Activated gamma-delta T cell (primary cell): ENCODE data around the gene NCOA1.
"Not testable (repeated sequence)": the region's sequence is repeated elsewhere in the genome, so short reads cannot be mapped to it uniquely, and the experiment has no call there.

ENCODE experiments used
- DNase-seq: peaks from one replicate; lab custom pipeline; 2025; lab: John Stamatoyannopoulos, UW

Gene NCOA1

DNA sequence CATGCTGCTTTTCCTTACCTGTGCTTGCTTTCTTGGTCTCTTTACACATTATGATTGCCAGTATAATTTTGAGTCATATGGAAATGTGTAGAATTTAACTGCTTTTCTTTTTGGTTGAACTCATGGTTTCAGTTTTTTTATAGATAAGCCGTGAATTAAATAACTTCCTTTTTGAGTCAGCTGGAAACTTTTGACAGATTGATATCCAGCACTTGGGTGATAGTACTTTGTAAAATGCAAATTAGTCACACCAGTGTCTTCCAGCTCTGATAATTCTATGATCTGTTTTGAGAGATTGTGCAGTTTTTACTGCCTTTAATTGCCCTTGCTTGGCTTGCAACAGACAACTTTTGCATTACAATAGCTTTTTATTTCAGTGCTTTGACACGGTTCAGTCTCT, 86.4 kb downstream of the NCOA1 start:
- DNase-seq = no peak

DNA sequence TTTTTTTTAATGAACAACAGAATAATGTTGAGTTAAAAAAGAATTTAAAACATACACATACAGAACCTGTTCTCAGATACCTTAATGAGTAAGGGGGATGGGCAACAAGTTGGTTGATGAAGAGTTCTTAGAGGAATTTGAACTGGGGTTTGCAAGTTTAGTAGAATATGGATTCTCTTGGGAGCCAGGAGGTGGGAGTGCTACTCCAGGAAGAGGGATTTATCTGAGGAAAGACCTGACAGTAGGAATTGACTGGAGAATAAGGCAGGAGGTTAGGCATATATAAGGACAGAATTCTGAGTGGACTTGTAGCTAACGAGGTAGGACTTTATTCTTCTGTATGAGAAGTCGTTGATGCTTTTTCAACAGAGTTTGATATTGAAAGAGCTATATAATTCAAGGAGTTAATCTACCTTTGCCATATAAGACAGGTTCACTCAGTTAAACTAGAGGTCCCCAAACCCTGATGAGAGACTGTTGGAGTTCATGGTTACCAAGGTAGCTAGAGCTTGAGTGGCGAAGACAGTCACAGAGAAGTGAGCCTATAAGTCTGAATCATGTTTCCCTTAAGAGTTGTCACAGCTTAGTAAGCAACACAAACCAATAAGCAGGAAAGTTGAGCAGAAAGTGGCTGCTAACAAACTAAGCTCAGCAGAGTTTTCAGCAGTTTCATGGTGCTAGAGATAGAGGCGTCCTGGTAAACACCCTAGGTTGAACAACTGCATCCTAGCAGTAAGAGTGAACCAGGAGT, 88.2 kb downstream of the NCOA1 start:
- no peak for DNase-seq

DNA sequence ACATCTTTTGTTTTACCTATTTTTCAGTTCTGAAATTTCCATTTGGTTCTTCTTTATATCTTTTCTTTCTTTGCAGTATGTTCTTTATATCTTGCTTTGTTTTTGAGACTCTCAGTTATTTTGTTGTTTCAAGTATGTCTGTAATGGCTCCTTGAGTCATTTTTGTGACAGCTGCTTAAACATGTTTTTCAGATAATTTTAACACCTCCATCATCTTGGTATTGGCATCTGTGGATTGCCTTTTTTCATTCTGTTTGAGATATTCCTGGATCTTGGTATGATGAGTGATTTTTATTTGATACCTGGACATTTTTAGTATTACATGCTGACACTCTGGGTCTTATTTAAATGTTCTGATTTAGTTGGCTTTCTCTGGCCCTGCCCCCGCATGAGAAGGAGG, 89.5 kb downstream of the NCOA1 start:
- no peak for DNase-seq

- DNase-seq = not testable (repeated sequence)
Measured at GRCh38 chr2:24581971-24582370, 90.9 kb downstream of the NCOA1 start.

DNA sequence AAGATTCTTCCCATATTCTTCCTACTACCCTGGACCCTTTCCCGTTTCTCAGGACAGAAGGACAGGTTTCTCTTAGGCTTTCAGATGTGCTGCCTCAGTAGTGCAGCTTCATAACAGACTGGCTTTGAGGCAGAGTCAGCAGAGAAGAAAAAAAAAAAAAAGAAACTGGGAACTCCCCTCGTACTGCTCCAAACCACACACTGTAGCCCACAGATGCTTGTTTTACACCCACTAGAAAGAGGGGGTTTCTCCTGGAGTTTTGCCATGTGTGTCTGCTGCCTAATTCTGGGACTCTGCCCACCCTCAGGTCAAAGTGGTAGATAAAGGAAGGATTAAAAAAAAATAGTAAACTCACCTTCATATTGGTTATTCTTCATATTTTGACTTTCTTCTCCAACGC, 95.9 kb downstream of the NCOA1 start:
- no peak for DNase-seq

DNA sequence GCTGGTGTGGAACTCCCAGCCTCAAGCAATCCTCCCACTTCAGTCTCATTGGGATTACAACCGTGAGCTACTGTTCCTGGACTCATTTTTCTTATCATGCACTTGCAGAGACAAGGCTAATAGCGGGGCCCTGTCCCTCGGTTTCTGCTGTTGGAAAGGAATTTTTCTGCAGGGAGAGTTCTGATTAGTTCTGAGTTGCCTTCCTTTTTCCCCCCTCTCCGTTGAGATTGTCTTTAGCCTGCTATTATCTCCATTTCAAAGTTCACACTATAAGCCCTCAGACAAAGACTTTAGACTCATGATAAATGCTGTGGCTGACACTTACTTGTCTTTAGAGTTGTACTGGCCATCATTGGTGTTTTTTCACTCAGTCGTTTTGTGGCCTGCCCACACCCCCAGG, 97.2 kb downstream of the NCOA1 start:
- DNase-seq = no peak

GRCh38 chr2:24592441-24593100, 101.5 kb downstream of the NCOA1 start:
- DNase-seq = no peak

DNA sequence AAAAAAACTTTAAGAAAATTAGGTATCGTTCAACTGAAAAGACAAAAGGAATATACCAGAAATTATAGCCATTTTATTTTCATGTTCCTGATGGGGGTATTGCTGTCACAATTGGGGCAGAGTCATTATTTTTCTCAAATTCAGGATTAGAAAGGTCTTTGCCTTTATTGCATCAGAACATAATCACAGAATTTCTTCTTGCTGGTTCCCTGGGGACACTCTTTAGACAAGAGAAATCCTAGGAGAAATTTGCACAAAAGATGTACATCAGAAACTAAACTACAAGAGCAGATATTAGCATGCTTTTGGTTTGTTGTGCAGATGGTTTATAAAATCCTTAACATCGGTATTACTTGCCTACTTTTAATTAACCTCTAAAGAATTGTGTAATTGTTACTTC, 103.2 kb downstream of the NCOA1 start:
- DNase-seq = no peak

GRCh38 chr2:24597181-24597870, 106.3 kb downstream of the NCOA1 start:
- DNase-seq = no peak

- DNase-seq = not testable (repeated sequence)
Measured at GRCh38 chr2:24600140-24600539, 109.1 kb downstream of the NCOA1 start.

GRCh38 chr2:24611631-24612030, 120.6 kb downstream of the NCOA1 start:
- no peak for DNase-seq

- no peak for DNase-seq
Measured at GRCh38 chr2:24613154-24613814, 122.2 kb downstream of the NCOA1 start.

- no peak for DNase-seq
Measured at GRCh38 chr2:24616616-24617015, 125.6 kb downstream of the NCOA1 start.

DNA sequence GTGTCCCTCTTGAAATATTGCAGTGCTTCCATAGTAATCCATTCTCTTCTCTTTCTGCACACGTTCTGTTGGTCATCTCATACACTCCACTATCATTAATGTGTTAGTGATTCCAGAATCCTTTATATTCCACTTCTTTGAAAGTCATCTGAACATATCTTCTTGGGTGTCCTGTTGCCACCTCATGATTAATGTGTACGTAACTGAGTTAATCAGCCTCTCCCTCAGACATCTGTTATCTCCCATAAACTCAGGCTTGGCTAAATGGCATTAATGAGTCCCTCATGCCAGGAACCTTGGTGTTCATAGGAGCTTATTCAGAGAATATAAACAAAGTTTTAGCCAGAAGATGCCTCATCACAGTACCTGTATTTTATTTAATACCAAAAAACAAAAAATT, 126.4 kb downstream of the NCOA1 start:
- no peak for DNase-seq

- DNase-seq = no peak
Measured at GRCh38 chr2:24618144-24618543, 127.1 kb downstream of the NCOA1 start.

GRCh38 chr2:24618680-24619079, 127.6 kb downstream of the NCOA1 start:
- DNase-seq = no peak

DNA sequence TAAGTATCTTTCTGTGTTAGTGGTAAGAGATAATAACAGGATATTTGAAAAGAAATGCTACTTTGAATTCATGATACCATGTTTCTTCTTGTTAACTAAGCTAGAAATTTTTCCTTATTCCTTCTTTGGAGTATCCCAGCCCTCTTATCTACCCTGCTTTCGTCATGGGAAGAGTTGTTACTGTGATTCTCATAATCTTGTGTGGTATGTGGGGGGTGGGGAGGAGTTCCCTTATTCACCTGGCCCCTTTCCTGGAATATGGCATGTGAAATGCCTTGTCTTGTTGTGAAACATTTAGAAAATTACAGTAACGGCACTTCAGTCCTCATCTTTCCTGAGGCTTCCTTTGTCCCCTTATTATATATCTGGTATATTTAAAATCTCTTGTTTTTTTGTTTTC, 129.9 kb downstream of the NCOA1 start:
- no peak for DNase-seq

GRCh38 chr2:24621779-24622538, 130.9 kb downstream of the NCOA1 start:
- no peak for DNase-seq

GRCh38 chr2:24623535-24623934, 132.5 kb downstream of the NCOA1 start:
- no peak for DNase-seq

DNA sequence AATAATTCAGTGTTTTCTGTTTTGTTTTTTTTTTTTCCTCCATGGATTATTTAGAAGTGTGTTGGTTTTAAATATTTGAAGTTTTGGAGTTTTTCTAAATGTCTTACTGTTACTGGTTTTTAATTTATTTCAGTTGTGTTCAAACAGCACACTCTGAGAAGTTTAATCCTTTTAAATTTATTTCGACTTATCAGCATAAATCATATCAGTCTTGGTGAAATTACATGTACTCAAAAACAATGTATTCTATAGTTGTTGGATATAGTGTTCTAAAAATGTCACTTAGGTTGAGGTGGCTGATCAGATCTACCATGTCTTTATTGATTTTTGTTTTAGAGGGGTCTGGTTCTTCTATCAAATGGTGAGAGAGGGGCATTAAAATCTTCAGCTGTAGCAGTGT, 134.7 kb downstream of the NCOA1 start:
- DNase-seq = no peak

DNA sequence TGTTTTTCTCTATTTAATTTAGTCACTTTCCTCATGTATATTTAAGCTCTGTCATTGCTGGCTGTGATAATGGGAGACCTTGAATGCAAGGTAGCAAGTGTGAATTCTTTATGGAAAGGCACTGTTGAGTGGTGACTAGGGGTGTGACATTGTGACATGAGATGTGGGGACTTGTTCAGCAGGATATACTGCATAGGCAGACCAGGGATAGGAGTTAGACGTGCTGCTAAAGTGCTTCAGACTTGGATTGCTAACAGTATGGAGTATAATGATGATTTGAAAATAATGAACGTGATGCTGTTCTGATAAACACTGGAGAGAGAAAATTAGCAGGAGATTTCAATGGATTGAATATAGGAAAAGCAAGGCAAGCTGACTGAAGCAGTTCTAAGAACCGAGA, 135.1 kb downstream of the NCOA1 start:
- DNase-seq = no peak

DNA sequence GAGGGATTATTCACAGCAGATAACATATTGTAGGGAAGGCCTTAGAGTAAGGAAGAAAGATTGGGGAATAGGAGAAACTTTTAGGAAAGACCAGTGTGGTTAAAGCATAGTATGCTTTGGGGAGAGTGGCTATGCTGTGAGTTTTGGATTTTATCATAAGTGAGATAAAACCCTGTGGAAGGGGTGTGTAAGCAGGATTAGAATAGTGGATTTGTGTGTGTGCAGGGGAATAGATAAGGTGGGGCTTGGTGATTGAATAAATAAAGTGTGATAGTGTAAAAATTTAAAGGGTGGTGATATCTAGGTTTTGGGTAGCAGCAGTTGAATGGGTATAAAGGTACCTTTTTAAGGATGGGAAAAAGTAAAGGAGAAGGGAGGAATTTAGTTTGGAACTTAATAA, 137.7 kb downstream of the NCOA1 start:
- DNase-seq = no peak
